Ovary (tissue), 3 donors: ENCODE data around the gene VPS8.

Experiments
- CTCF ChIP-seq, 3 donors: fragments of 450-650 bp in 2 of 3; fragments of 200-600 bp in 1 of 3; IDR thresholded peaks; one replicate each; pipeline versions ENCODE4 v1.5.1 to v1.8.0; 2016 to 2022; ENCODE audit warnings: antibody characterized with exemption in 3 of 3, mild to moderate bottlenecking in 1 of 3
- EP300 ChIP-seq: sonication (generic); formaldehyde crosslinking; IDR thresholded peaks from one replicate; pipeline ENCODE4 v1.6.1; 2017; ENCODE audit warnings: antibody characterized with exemption
- POLR2A ChIP-seq: fragments of 450-650 bp; IDR thresholded peaks from one replicate; pipeline ENCODE4 v1.6.1; 2017; ENCODE audit warnings: antibody characterized with exemption, mild to moderate bottlenecking, moderate library complexity
- donor health status: DM: no; HTN: no; CAD: no.

- TF ChIP-seq POLR2A, result no peak
- TF ChIP-seq CTCF (IDR thresholded peaks at IDR 0.05), result no peak
- TF ChIP-seq EP300, result no peak
Measured at GRCh38 chr3:184814214-184814613, 2.2 kb downstream of the VPS8 start.
